GM19239 (cell line): ENCODE results near the gene TMEM131L.

Experiments used
- DNase-seq: peaks from one replicate; pipeline ENCODE4 v3.0.0; 2011; ENCODE audit warnings: low spot score; ENCODE audit not compliant: insufficient read length
- FAIRE-seq: peaks from 2 replicates; lab custom pipeline; 2011; peaks lifted over from hg19 to GRCh38; lab: Jason Lieb, UNC

The TMEM131L gene

GRCh38 chr4:153471698-153472093, 5.5 kb downstream of the TMEM131L start:
- DNase-seq, result no peak
- peak; percentile 88 for FAIRE-seq

- DNase-seq (no peak), FAIRE-seq (no peak)
Observed at GRCh38 chr4:153472122-153473037, 6.2 kb downstream of the TMEM131L start.

- no peak for FAIRE-seq
- no peak for DNase-seq
Observed at GRCh38 chr4:153474251-153474650, 8.1 kb downstream of the TMEM131L start.

GRCh38 chr4:153476829-153477574, 10.8 kb downstream of the TMEM131L start:
- FAIRE-seq, result peak; percentile 80
- no peak for DNase-seq

- DNase-seq (no peak), FAIRE-seq (peak; percentile 66)
Observed at GRCh38 chr4:153479101-153479500, 12.9 kb downstream of the TMEM131L start.

- FAIRE-seq (peak; percentile 76), DNase-seq (no peak)
Observed at GRCh38 chr4:153480704-153481103, 14.5 kb downstream of the TMEM131L start.

- FAIRE-seq (peak; percentile 31), DNase-seq (no peak)
Observed at GRCh38 chr4:153481478-153481877, 15.3 kb downstream of the TMEM131L start.

- DNase-seq (no peak), FAIRE-seq (peak; percentile 85)
Observed at GRCh38 chr4:153483432-153484418, 17.6 kb downstream of the TMEM131L start.

GRCh38 chr4:153485359-153485758, 19.2 kb downstream of the TMEM131L start:
- FAIRE-seq (peak; percentile 58), DNase-seq (no peak)

- FAIRE-seq (peak; percentile 68), DNase-seq (no peak)
Observed at GRCh38 chr4:153485860-153486259, 19.7 kb downstream of the TMEM131L start.

GRCh38 chr4:153486281-153487151, 20.4 kb downstream of the TMEM131L start:
- DNase-seq, result no peak
- peak; percentile 66 for FAIRE-seq

- FAIRE-seq (peak; percentile 99), DNase-seq (no peak)
Observed at GRCh38 chr4:153488006-153488891, 22.1 kb downstream of the TMEM131L start.

- no peak for DNase-seq
- FAIRE-seq, result peak; percentile 59
Observed at GRCh38 chr4:153489856-153490558, 23.8 kb downstream of the TMEM131L start.

GRCh38 chr4:153490985-153491483, 24.9 kb downstream of the TMEM131L start:
- FAIRE-seq (peak; percentile 79), DNase-seq (no peak)

- peak; percentile 8 for FAIRE-seq
- no peak for DNase-seq
Observed at GRCh38 chr4:153494562-153494961, 28.4 kb downstream of the TMEM131L start.

- peak; percentile 74 for FAIRE-seq
- DNase-seq, result no peak
Observed at GRCh38 chr4:153495480-153496193, 29.5 kb downstream of the TMEM131L start.

- FAIRE-seq (peak; percentile 94), DNase-seq (no peak)
Observed at GRCh38 chr4:153497091-153497531, 31.0 kb downstream of the TMEM131L start.
